Spleen (tissue), 11 donors: Measurements from ENCODE around the gene ARID4B. TPM values are rescaled to one million over a fixed set of nuclear protein-coding genes. Genes with fewer than 3 reads are reported as not detected.
"Not testable (repeated sequence)": the region's sequence is repeated elsewhere in the genome, so short reads cannot be mapped to it uniquely, and the experiment has no call there.

Experiments used
- DNase-seq: peaks from one replicate; pipeline ENCODE4 v3.0.0-alpha.2; 2020
- H3K27ac ChIP-seq, 8 donors: fragments of 200-600 bp; sonication (generic) in 7 of 8; 1 replicate in 4 of 8; 2 replicates in 4 of 8; pipeline versions ENCODE4 v1.5.0 to v1.8.0; 2016 to 2021; ENCODE audit warnings: inconsistent platforms in 4 of 8, mild to moderate bottlenecking in 4 of 8, moderate library complexity in 1 of 8
- H3K27me3 ChIP-seq, 7 donors: fragments of 200-600 bp; sonication (generic) in 6 of 7; replicated peaks in 1 of 7; 1 replicate in 4 of 7; 2 replicates in 3 of 7; pipeline versions ENCODE4 v1.5.0 to v1.8.0; 2016 to 2021; ENCODE audit warnings: inconsistent platforms in 3 of 7, mild to moderate bottlenecking in 1 of 7
- H3K36me3 ChIP-seq, 6 donors: fragments of 200-600 bp; sonication (generic) in 5 of 6; 1 replicate in 4 of 6; 2 replicates in 2 of 6; pipeline versions ENCODE4 v1.5.0 to v1.8.0; 2016 to 2021; ENCODE audit warnings: inconsistent platforms in 2 of 6
- H3K4me1 ChIP-seq, 6 donors: fragments of 200-600 bp; sonication (generic) in 5 of 6; 1 replicate in 3 of 6; 2 replicates in 3 of 6; pipeline versions ENCODE4 v1.5.0 to v1.8.0; 2016 to 2021; ENCODE audit warnings: inconsistent platforms in 3 of 6
- H3K4me3 ChIP-seq, 8 donors: fragments of 200-600 bp; sonication (generic) in 7 of 8; 1 replicate in 4 of 8; 2 replicates in 4 of 8; pipeline versions ENCODE4 v1.5.0 to v1.8.0; 2016 to 2021; ENCODE audit warnings: inconsistent platforms in 4 of 8, mild to moderate bottlenecking in 4 of 8, moderate library complexity in 2 of 8
- H3K9me3 ChIP-seq, 8 donors: fragments of 200-600 bp; sonication (generic) in 7 of 8; 1 replicate in 4 of 8; 2 replicates in 4 of 8; pipeline versions ENCODE4 v1.5.0 to v1.8.0; 2016 to 2021; ENCODE audit warnings: inconsistent platforms in 4 of 8
- POLR2A ChIP-seq, 3 donors: fragments of 450-650 bp; IDR thresholded peaks; one replicate each; pipeline ENCODE4 v1.5.1; 2017; ENCODE audit warnings: antibody characterized with exemption in 3 of 3, mild to moderate bottlenecking in 1 of 3
- POLR2AphosphoS5 ChIP-seq, 3 donors: sonication (generic); formaldehyde crosslinking; IDR thresholded peaks; one replicate each; pipeline ENCODE4 v1.5.1; 2017; ENCODE audit warnings: antibody characterized with exemption in 3 of 3
- WGBS, 5 donors: extraction: QIAGEN DNeasy Blood & Tissue Kit in 3 of 5; methylation state at CpG; one replicate each; pipeline versions ENCODE4 v1.1.5 to v1.1.7; 2013 to 2018; 5-methylcytosine and 5-hydroxymethylcytosine counted together
- intact Hi-C: fragments of 100-400 bp; cut with DNase I; formaldehyde crosslinking; loops from one replicate; pipeline ENCODE4 v1.15.0; 2023; ENCODE audit warnings: low total_unique reads
- polyA plus RNA-seq, 3 donors: library from polyadenylated mRNA; stranded (reverse); fragments of 200-250 nt; gene quantifications; one replicate each; pipeline ENCODE4 v1.2.1, GENCODE V29; 2013
- total RNA-seq, 7 donors: library from RNA; depleted of rRNA in 3 of 7; stranded (reverse); fragments of >200 nt in 3 of 7; fragmentation: NEBNext Ultra II Directional in 4 of 7; extraction: Animal tissue kit (Norgen Biotek cat#: 25700) in 4 of 7; gene quantifications; one replicate each; pipeline versions ENCODE4 v1.1.0 to v1.2.1, GENCODE V29; 2016 to 2021
- TF ChIP-seq, protein P1 (sequence below), 11 experiments: fragments of 200-600 bp in 7 of 11; fragments of 450-650 bp in 4 of 11; sonication (generic) in 4 of 11; IDR thresholded peaks in 8 of 11; conservative IDR thresholded peaks in 3 of 11; 1 replicate in 7 of 11; 2 replicates in 4 of 11; pipeline versions ENCODE4 v1.4.0 to v1.8.0; 2016 to 2021; ENCODE audit warnings: antibody characterized with exemption in 11 of 11, inconsistent platforms in 4 of 11, mild to moderate bottlenecking in 1 of 11
- donor health status: healthy with polysubstance abuse.
- donor health status: DM: no; HTN: no; CAD: no; lungs with moderate emphysema.
- donor health status: DM: no; HTN: no; CAD: no.
- donor health status: Bipolar disorder and iron deficiency.
- donor health status: healthy.
- donor health status: DM: no; HTN: no; CAD: no.
- donor health status: DM: yes; HTN: yes; CAD: no.

The ARID4B gene
- total and polyA plus RNA-seq, 10 donors: 13.2 to 82.0 (median 65.6) TPM

GRCh38 chr1:235225299-235225698 lies 102.7 kb downstream of the ARID4B start:
- no peak for TF ChIP-seq POLR2AphosphoS5 (IDR thresholded peaks at IDR 0.05)
- TF ChIP-seq, protein P1, sequence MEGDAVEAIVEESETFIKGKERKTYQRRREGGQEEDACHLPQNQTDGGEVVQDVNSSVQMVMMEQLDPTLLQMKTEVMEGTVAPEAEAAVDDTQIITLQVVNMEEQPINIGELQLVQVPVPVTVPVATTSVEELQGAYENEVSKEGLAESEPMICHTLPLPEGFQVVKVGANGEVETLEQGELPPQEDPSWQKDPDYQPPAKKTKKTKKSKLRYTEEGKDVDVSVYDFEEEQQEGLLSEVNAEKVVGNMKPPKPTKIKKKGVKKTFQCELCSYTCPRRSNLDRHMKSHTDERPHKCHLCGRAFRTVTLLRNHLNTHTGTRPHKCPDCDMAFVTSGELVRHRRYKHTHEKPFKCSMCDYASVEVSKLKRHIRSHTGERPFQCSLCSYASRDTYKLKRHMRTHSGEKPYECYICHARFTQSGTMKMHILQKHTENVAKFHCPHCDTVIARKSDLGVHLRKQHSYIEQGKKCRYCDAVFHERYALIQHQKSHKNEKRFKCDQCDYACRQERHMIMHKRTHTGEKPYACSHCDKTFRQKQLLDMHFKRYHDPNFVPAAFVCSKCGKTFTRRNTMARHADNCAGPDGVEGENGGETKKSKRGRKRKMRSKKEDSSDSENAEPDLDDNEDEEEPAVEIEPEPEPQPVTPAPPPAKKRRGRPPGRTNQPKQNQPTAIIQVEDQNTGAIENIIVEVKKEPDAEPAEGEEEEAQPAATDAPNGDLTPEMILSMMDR (IDR thresholded peaks at IDR 0.05 in 8 of 11, conservative IDR thresholded peaks at IDR 0.05 in 3 of 11): no peak
- Histone ChIP-seq H3K27ac (no peak overlapping the region), H3K4me1 (no peaks in the 10 kb centered on the region), H3K4me3 (no peak overlapping the region), H3K27me3 (no peaks in the 10 kb centered on the region), H3K36me3 (peaks cover 0 to 100% (median 81%) of the 10 kb centered on the region in 6 donors), H3K9me3 (no peaks in the 10 kb centered on the region)
- intact Hi-C loops: no loop called here
- DNase-seq: no peak

- no peak for DNase-seq
- 92 to 98% (median 98%) methylated on average over 3 of the region's 3 CpGs for WGBS, 5 donors
- Histone ChIP-seq H3K27me3 (no peaks in the 10 kb centered on the region), H3K36me3 (peaks cover 0 to 100% (median 61%) of the 10 kb centered on the region in 6 donors), H3K9me3 (no peaks in the 10 kb centered on the region), H3K4me1 (no peaks in the 10 kb centered on the region), H3K4me3 (no peak overlapping the region), H3K27ac (no peak overlapping the region)
- TF ChIP-seq, protein P1 (IDR thresholded peaks at IDR 0.05 in 8 of 11, conservative IDR thresholded peaks at IDR 0.05 in 3 of 11): no peak
- TF ChIP-seq POLR2AphosphoS5 (IDR thresholded peaks at IDR 0.05) (no peak), POLR2A (IDR thresholded peaks at IDR 0.05) (no peak)
- intact Hi-C loops: no loop called here
Measured at GRCh38 chr1:235221653-235222375, 106.2 kb downstream of the ARID4B start.

DNA sequence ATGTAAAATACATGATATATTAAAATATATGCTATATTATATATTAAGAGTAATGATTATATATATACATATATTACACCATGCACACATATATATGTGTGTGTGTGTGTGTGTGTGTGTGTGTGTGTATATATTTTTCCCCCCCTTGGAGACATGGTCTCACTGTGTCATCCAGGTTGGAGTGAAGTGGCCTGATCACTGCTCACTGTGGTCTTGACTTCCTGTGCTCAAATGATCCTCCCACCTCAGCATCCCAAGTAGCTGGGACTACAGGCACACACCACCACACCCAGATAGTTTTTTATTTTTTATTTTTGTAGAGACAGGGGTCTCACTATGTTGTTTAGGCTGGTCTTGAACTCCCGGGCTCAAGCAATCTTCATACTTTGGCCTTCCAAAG lies 112.5 kb downstream of the ARID4B start:
- DNase-seq: no peak
- 92 to 100% (median 96%) methylated on average over 1 of the region's 1 CpG for WGBS, 5 donors
- H3K4me3 ChIP-seq: no peak overlapping the region
- H3K27me3 ChIP-seq: no peaks in the 10 kb centered on the region
- H3K4me1 ChIP-seq: no peaks in the 10 kb centered on the region
- no peak overlapping the region for H3K27ac ChIP-seq
- H3K36me3 ChIP-seq: peaks cover 0 to 95% (median 45%) of the 10 kb centered on the region in 6 donors
- H3K9me3 ChIP-seq: no peaks in the 10 kb centered on the region
- intact Hi-C loops: no loop called here
- TF ChIP-seq, protein P1 (IDR thresholded peaks at IDR 0.05 in 8 of 11, conservative IDR thresholded peaks at IDR 0.05 in 3 of 11): no peak
- TF ChIP-seq POLR2A (IDR thresholded peaks at IDR 0.05) (no peak), POLR2AphosphoS5 (IDR thresholded peaks at IDR 0.05) (no peak)

DNA sequence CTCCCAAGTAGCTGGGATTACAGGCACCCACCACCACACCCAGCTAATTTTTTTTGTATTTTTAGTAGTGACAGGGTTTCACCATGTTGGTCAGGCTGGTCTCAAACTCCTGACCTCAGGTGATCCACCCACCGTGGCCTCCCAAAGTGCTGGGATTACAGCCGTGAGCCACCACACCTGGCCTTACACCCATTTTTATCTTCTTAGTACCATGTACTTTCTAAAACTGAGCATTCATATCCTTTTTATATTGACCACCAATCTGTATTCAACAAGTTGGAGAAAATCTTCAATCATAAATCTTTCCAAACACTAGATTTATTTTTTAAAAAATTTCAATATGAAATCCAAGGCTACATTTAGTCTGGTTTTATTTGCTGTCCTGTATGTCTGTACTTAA lies 113.0 kb downstream of the ARID4B start:
- H3K27ac ChIP-seq, H3K27me3 ChIP-seq, H3K9me3 ChIP-seq, DNase-seq, H3K4me1 ChIP-seq, intact Hi-C loops, H3K4me3 ChIP-seq: not testable (repeated sequence)
- WGBS, 5 donors: 92 to 100% (median 94%) methylated on average over 2 of the region's 2 CpGs
- H3K36me3 ChIP-seq: peaks cover 0 to 95% (median 47%) of the 10 kb centered on the region in 6 donors
